Dendritic cell treated with granulocyte-macrophage colony-stimulating factor and Interleukin-4, amounts not matched to agents 40 ng/mL and 50 ng/mL, for 4 days (primary cell): ENCODE results near the gene C6.

Experiments used
- H3K27ac Mint-ChIP-seq: one replicate; pipeline ENCODE4 v1.8.0; 2022; ENCODE audit warnings: mild to moderate bottlenecking, mixed read lengths
- H3K27me3 Mint-ChIP-seq: one replicate; pipeline ENCODE4 v1.8.0; 2022; ENCODE audit warnings: mild to moderate bottlenecking, mixed read lengths
- H3K36me3 Mint-ChIP-seq: one replicate; pipeline ENCODE4 v1.8.0; 2022; ENCODE audit warnings: low read depth, mixed read lengths
- H3K4me1 Mint-ChIP-seq: one replicate; pipeline ENCODE4 v1.8.0; 2022; ENCODE audit warnings: low read depth, mixed read lengths
- H3K4me3 Mint-ChIP-seq: one replicate; pipeline ENCODE4 v1.8.0; 2022; ENCODE audit warnings: mild to moderate bottlenecking, moderate library complexity, mixed read lengths
- H3K9me3 Mint-ChIP-seq: one replicate; pipeline ENCODE4 v1.8.0; 2022; ENCODE audit warnings: mixed read lengths
- intact Hi-C: fragments of 100-400 bp; cut with micrococcal nuclease; formaldehyde crosslinking; loops from one replicate; pipeline ENCODE4 v1.15.0; 2022

The C6 gene

GRCh38 chr5:41127967-41128690, 85.2 kb downstream of the C6 start:
- H3K4me1 Mint-ChIP-seq: no peaks in the 10 kb centered on the region
- no peak overlapping the region for H3K27ac Mint-ChIP-seq
- peaks cover under 1% of the 10 kb centered on the region for H3K9me3 Mint-ChIP-seq
- H3K36me3 Mint-ChIP-seq: no peaks in the 10 kb centered on the region
- intact Hi-C loops: no loop called here
- no peak overlapping the region for H3K4me3 Mint-ChIP-seq
- H3K27me3 Mint-ChIP-seq: no peaks in the 10 kb centered on the region

- intact Hi-C loops: no loop called here
- Mint-ChIP-seq H3K27me3 (no peaks in the 10 kb centered on the region), H3K4me3 (no peak overlapping the region), H3K36me3 (no peaks in the 10 kb centered on the region), H3K27ac (no peak overlapping the region), H3K9me3 (peaks cover 9% of the 10 kb centered on the region), H3K4me1 (no peaks in the 10 kb centered on the region)
These were observed 90.9 kb downstream of the C6 start for GRCh38 chr5:41122459-41122858.

GRCh38 chr5:41120600-41120999, 92.7 kb downstream of the C6 start:
- H3K4me1 Mint-ChIP-seq: no peaks in the 10 kb centered on the region
- no peaks in the 10 kb centered on the region for H3K27me3 Mint-ChIP-seq
- H3K36me3 Mint-ChIP-seq: no peaks in the 10 kb centered on the region
- intact Hi-C loops: no loop called here
- peaks cover 9% of the 10 kb centered on the region for H3K9me3 Mint-ChIP-seq
- no peak overlapping the region for H3K4me3 Mint-ChIP-seq
- H3K27ac Mint-ChIP-seq: no peak overlapping the region

- H3K36me3 Mint-ChIP-seq: no peaks in the 10 kb centered on the region
- no peak overlapping the region for H3K27ac Mint-ChIP-seq
- H3K27me3 Mint-ChIP-seq: no peaks in the 10 kb centered on the region
- peaks cover 9% of the 10 kb centered on the region for H3K9me3 Mint-ChIP-seq
- no peak overlapping the region for H3K4me3 Mint-ChIP-seq
- no peaks in the 10 kb centered on the region for H3K4me1 Mint-ChIP-seq
- intact Hi-C loops: no loop called here
These were observed 95.2 kb downstream of the C6 start for GRCh38 chr5:41118177-41118576.

- H3K36me3 Mint-ChIP-seq: no peaks in the 10 kb centered on the region
- intact Hi-C loops: no loop called here
- H3K27ac Mint-ChIP-seq: no peak overlapping the region
- H3K4me1 Mint-ChIP-seq: no peaks in the 10 kb centered on the region
- no peaks in the 10 kb centered on the region for H3K9me3 Mint-ChIP-seq
- no peak overlapping the region for H3K4me3 Mint-ChIP-seq
- no peaks in the 10 kb centered on the region for H3K27me3 Mint-ChIP-seq
These were observed 98.1 kb downstream of the C6 start for GRCh38 chr5:41115281-41115680.

- no peaks in the 10 kb centered on the region for H3K4me1 Mint-ChIP-seq
- intact Hi-C loops: no loop called here
- no peaks in the 10 kb centered on the region for H3K9me3 Mint-ChIP-seq
- no peaks in the 10 kb centered on the region for H3K36me3 Mint-ChIP-seq
- no peaks in the 10 kb centered on the region for H3K27me3 Mint-ChIP-seq
- H3K27ac Mint-ChIP-seq: no peak overlapping the region
- no peak overlapping the region for H3K4me3 Mint-ChIP-seq
These were observed 100.6 kb downstream of the C6 start for GRCh38 chr5:41112486-41113455.

GRCh38 chr5:41109186-41109585, 104.1 kb downstream of the C6 start:
- Mint-ChIP-seq H3K4me1 (no peaks in the 10 kb centered on the region), H3K36me3 (no peaks in the 10 kb centered on the region), H3K4me3 (no peak overlapping the region), H3K27ac (no peak overlapping the region), H3K9me3 (no peaks in the 10 kb centered on the region), H3K27me3 (no peaks in the 10 kb centered on the region)
- intact Hi-C loops: no loop called here

GRCh38 chr5:41102341-41102740, 111.0 kb downstream of the C6 start:
- Mint-ChIP-seq H3K36me3 (no peaks in the 10 kb centered on the region), H3K9me3 (no peaks in the 10 kb centered on the region), H3K27ac (no peak overlapping the region), H3K4me3 (no peak overlapping the region), H3K27me3 (no peaks in the 10 kb centered on the region), H3K4me1 (no peaks in the 10 kb centered on the region)
- intact Hi-C loops: no loop called here

- H3K4me1 Mint-ChIP-seq: no peaks in the 10 kb centered on the region
- H3K27ac Mint-ChIP-seq: no peak overlapping the region
- no peak overlapping the region for H3K4me3 Mint-ChIP-seq
- H3K9me3 Mint-ChIP-seq: no peaks in the 10 kb centered on the region
- no peaks in the 10 kb centered on the region for H3K27me3 Mint-ChIP-seq
- no peaks in the 10 kb centered on the region for H3K36me3 Mint-ChIP-seq
- intact Hi-C loops: no loop called here
These were observed 115.7 kb downstream of the C6 start for GRCh38 chr5:41097642-41098041.

- no peaks in the 10 kb centered on the region for H3K4me1 Mint-ChIP-seq
- H3K9me3 Mint-ChIP-seq: no peaks in the 10 kb centered on the region
- H3K27ac Mint-ChIP-seq: no peak overlapping the region
- H3K4me3 Mint-ChIP-seq: no peak overlapping the region
- H3K27me3 Mint-ChIP-seq: no peaks in the 10 kb centered on the region
- intact Hi-C loops: no loop called here
- no peaks in the 10 kb centered on the region for H3K36me3 Mint-ChIP-seq
These were observed 117.8 kb downstream of the C6 start for GRCh38 chr5:41095324-41096101.

GRCh38 chr5:41094871-41095270, 118.5 kb downstream of the C6 start:
- Mint-ChIP-seq H3K27ac (no peak overlapping the region), H3K36me3 (no peaks in the 10 kb centered on the region), H3K4me1 (no peaks in the 10 kb centered on the region)

GRCh38 chr5:41093803-41094202, 119.5 kb downstream of the C6 start:
- H3K4me1 Mint-ChIP-seq: no peaks in the 10 kb centered on the region
- intact Hi-C loops: no loop called here
- no peak overlapping the region for H3K4me3 Mint-ChIP-seq
- no peaks in the 10 kb centered on the region for H3K9me3 Mint-ChIP-seq
- H3K27me3 Mint-ChIP-seq: no peaks in the 10 kb centered on the region
- no peak overlapping the region for H3K27ac Mint-ChIP-seq
- H3K36me3 Mint-ChIP-seq: no peaks in the 10 kb centered on the region

More at GRCh38 chr5:41094871-41095270, 118.5 kb downstream of the C6 start:
- Mint-ChIP-seq H3K27me3 (no peaks in the 10 kb centered on the region), H3K4me3 (no peak overlapping the region), H3K9me3 (no peaks in the 10 kb centered on the region)
- intact Hi-C loops: no loop called here
